ENCODE results near the gene TPCN1. TPM values are rescaled to one million over a fixed set of nuclear protein-coding genes. Genes with fewer than 3 reads are reported as not detected.
A peak's percentile ranks its signal among the peaks of the same experiment; 100 is the strongest.

The TPCN1 gene
- total RNA-seq, 1 experiment from 2014 or later: 32.7 TPM

GRCh38 chr12:113211160-113211559, 10.1 kb upstream of the TPCN1 start (continued):
- TF ChIP-seq ZNF532 (CRISPR knock-in tag; IDR thresholded peaks at IDR 0.05; ENCODE audit: borderline replicate concordance) (no peak), CREB1 (CRISPR knock-in tag; IDR thresholded peaks at IDR 0.05) (no peak)

- CTCF ChIA-PET: no interaction called here
- DNase-seq (ENCODE audit: low spot score): no peak
These were observed 6.3 kb upstream of the TPCN1 start for GRCh38 chr12:113214895-113215400.

More at GRCh38 chr12:113214895-113215400, 6.3 kb upstream of the TPCN1 start:
- Mint-ChIP-seq H3K27ac (peak overlapping the region; percentile 63; the same call in 1 of the 2 replicates), H3K4me1 (peaks cover 3% of the 10 kb centered on the region), H3K9me3 (no peaks in the 10 kb centered on the region), H3K27me3 (ENCODE audit: low read depth) (no peaks in the 10 kb centered on the region), H3K4me3 (no peak overlapping the region), H3K36me3 (no peaks in the 10 kb centered on the region)
- POLR2A ChIA-PET: no interaction called here
- ATAC-seq: no peak
- TF ChIP-seq GRHL2 (CRISPR knock-in tag; IDR thresholded peaks at IDR 0.05; ENCODE audit: insufficient replicate concordance, severe bottlenecking): no peak
- TF ChIP-seq CTCF (IDR thresholded peaks at IDR 0.05): no peak
- TF ChIP-seq AFF4 (CRISPR knock-in tag; IDR thresholded peaks at IDR 0.05; ENCODE audit: borderline replicate concordance): no peak
- no peak for TF ChIP-seq OVOL2 (CRISPR knock-in tag; IDR thresholded peaks at IDR 0.05; ENCODE audit: borderline replicate concordance)
- no peak for TF ChIP-seq ZNF423 (CRISPR knock-in tag; IDR thresholded peaks at IDR 0.05)
- TF ChIP-seq SP1 (CRISPR knock-in tag; conservative IDR thresholded peaks at IDR 0.05): no peak
- TF ChIP-seq HMGA2 (CRISPR knock-in tag; IDR thresholded peaks at IDR 0.05): no peak
- no peak for TF ChIP-seq ZNF425 (CRISPR knock-in tag; conservative IDR thresholded peaks at IDR 0.05)
- TF ChIP-seq HMGXB4 (CRISPR knock-in tag; IDR thresholded peaks at IDR 0.05): no peak
- no peak for TF ChIP-seq ZMAT4 (CRISPR knock-in tag; IDR thresholded peaks at IDR 0.05)
- no peak for TF ChIP-seq NFYB (CRISPR knock-in tag; conservative IDR thresholded peaks at IDR 0.05; ENCODE audit: low read depth)
- no peak for TF ChIP-seq NR3C1 (CRISPR knock-in tag; conservative IDR thresholded peaks at IDR 0.05; ENCODE audit: low read depth)
- TF ChIP-seq NR2C2 (CRISPR knock-in tag; IDR thresholded peaks at IDR 0.05): no peak
- TF ChIP-seq TCF7 (CRISPR knock-in tag; IDR thresholded peaks at IDR 0.05; ENCODE audit: low read depth): no peak
- TF ChIP-seq CBFB (CRISPR knock-in tag; IDR thresholded peaks at IDR 0.05; ENCODE audit: low read depth): no peak
- no peak for TF ChIP-seq RORB (CRISPR knock-in tag; IDR thresholded peaks at IDR 0.05)
- no peak for TF ChIP-seq ZSCAN18 (CRISPR knock-in tag; IDR thresholded peaks at IDR 0.05)
- no peak for TF ChIP-seq IRF1 (CRISPR knock-in tag; IDR thresholded peaks at IDR 0.05)
